ENCODE measurements around the gene IFT43.

The IFT43 gene

DNA sequence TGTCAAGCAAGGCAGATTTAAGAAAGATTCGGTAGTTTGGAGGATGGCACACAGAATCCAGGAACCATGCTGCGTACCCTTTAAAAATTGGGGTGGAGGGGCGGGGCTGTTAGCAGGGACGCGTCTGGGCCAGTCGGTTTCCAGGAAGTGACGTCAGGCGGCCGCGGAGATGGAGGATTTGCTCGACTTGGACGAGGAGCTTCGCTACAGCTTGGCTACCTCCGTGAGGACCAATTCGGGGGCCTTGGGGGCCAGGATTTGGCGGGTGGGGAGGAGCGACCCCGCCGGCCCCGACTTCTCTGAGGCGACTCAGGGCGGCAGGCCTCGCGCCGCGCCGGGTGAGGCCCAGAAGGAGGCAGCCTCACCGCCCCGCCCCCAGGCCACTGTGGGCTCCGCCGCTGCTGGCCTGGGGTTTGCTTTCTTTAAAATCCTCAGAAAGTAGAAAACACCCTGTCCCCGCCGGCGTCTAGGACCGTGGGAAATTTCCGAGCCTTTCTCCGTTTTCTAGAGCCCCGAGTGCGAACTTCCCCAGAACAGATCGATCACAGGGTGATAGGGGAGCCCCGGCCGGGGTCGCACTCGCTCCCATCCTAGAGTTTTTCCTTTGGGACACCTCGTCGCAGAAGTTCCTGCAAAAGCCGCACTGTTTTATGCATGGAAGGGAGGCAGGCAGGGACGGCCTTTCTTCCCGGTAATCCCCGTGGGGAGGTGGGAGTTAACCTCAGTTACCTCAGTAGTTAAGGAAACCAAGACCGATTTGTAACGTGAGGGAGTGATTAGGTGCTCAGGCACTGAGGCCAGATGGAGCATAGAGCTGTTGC, at the start of gene IFT43:
Gene IFT43, plus strand, starts transcription at position 146 of the 821 bp plus-strand sequence. Its CDS starts 24 bp downstream, at position 170.
- peak; percentile 38 to 96 (median 84) for DNase-seq

DNA sequence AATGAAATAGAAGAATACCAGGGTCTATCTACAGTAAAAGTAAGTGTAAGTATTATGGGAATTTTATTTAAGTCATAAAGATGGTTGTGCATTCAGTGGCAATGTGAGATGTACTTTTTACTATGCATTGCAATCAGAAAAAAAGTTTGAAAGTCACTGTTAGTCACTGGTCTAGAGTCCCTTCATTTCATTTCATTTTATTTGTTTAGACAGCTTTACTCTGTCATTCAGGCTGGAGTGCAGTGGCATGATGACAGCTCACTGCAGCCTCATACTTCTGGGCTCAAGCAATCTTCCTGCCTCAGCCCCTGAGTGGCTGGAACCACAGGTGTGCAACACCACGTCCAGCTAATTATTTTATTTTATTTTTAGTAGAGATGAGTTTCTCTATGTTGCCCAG, 46.4 kb upstream of the IFT43 start:
- no peak for DNase-seq

DNA sequence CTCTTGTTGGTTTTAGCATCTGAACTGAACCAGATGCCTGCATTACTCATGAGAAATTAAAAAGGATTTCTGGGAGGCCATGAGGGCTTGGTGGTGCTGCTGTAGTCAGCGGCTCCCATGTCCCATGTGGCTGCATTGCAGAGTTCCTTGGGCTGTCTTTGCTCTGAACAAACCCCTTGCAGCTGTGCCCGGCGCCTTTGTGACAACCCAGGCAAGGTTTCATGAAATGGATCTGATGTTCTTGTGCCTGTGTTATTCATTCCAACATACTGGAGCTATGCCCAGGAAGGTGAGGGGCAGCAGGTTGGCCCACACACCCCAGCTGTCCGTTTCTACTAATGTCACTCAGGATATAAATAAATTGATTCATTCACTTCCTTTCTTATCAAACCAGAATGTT, 44.5 kb upstream of the IFT43 start:
- no peak for DNase-seq

DNA sequence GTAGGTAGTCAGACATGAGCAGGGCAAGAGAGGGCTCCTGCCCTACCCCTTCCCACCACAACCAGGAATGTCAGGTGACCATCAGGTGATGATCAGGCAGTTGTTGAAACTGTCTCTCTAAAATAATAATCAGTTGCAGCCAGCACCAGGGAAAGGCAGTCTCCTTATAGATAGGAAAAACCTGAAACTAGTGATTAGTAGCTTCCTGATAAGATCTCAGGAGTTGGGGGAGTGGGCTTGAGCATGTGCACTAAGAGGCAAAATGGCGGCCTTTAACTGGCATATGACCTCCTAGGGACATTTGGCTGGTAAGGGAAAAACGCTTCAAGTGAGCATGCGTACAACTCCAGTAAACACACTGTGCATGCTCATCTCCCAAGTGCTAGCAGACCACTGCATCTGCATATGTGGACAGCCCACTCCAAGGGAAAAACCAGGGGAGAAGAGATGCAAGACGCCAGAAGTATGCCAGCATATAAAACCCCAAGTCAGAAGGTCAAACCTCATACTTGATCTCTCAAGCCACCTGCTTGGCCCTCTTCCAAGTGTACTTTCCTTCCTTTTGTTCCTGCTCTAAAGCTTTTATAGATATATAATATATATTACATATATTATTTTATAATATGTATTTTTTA, 40.8 kb upstream of the IFT43 start:
- no peak for DNase-seq

DNA sequence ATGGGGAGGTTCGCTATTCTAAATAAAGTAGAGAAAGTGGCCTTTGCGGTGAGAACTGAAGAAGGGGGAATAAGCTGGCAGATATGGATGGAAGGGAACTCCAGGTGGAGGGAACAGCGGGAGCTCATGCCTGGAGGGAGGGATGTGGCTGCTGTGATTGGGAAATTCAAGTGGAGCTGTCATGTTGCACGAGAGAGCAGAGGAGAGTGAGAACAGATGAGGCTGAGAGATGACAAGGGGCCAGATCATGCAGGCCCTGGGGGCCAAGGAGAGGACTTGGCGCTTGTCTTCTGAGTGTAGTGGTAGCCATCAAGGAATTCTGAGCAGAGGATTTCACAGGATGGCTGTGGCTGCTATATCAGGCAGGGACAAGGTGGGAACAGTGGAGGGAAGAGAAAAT, 38.8 kb upstream of the IFT43 start:
- DNase-seq: no peak

DNA sequence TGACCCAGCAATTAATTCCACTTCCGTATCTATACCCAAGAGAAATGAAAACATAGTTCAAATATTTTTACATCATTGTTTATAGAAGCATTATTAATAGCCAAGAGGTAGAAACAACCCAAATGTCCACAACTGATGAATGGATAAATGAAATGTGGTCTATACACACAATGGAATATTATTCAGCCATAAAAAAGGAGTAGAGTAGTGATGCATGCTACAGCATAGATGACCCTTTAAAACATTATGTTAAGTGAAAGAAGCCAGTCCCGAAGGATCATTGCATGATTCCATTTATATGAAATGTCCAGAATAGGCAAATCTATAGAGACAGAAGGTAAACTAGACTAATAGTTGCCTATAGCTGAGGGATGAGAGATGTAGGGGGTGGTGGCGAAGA, 33.1 kb upstream of the IFT43 start:
- DNase-seq: no peak

DNA sequence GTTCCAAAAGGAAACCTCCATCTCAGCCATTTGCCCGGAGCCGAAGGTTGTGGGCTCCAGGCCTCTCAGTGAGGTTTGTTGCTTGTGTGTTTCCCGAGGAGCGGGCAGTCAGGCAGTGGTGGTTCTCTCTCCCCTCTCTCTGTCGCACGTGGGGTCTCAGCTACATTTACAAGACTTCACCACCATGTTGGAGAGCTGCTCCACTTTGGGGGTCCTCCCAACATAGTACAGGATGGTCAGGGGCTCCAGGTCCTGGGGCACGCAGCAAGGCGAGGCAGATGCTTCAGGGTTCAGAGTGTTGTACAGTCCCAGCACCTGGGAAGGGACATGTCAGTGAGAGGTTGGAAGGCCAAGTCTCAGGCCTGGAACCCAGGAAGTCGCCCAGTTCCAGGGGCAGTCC, 26.5 kb upstream of the IFT43 start:
- DNase-seq: no peak

DNA sequence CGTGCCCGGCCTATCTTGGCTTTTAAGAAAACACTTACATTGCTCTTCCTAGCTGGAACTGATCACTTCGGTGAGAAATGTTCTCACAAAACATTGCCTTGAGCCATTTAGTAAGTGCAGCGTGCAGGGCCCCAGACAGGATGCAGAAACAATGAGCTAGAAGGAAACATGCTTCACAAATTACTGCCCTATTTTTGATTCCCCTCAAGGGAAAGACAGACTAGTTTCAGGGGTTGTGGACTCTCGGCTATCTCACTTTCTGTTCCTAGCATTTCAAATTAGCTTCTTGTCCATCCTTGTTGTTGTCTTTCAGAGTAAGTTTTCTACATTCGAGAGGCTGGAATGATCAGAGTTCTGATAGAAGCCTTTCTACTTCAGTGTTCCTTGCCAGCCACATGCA, 25.3 kb upstream of the IFT43 start:
- no peak for DNase-seq

DNA sequence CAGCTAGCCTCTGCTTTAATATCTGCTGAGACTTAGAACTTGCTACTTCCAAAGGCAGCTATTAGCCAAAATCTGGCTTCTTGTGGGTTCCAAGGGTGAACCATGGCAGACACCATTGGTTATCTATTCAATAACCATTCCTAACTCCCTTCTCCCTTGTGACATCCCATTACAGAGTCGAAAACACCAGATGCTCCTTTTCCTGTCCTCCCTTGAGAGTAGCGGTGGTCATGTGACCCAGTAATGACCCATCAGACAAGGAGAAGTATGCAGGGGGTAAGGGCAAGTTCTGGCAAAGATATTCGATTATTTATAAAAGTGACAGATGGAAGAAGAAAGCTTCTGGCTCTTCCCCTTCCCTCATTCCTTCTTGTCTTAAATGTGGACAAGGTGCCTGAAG, 23.9 kb upstream of the IFT43 start:
- DNase-seq: no peak

DNA sequence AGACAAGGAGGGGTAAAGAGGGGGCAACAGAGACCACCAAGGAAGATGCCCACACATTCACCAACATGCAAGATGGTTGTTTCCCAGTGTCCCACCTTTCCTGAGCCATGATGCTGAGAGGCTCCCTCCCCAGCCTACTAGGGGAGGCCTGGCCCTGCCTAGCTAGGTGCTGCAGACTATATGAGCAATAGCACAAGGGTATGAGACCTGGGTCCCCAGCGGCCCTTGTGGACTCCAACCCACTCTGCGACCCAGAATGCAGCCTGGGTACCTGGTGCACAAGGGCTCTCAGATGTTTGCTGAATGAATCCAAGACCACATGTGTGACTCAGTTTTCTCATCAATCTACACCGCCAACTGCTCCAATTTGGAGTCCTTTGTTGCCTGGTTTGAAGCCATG, 17.7 kb upstream of the IFT43 start:
- no peak for DNase-seq

DNA sequence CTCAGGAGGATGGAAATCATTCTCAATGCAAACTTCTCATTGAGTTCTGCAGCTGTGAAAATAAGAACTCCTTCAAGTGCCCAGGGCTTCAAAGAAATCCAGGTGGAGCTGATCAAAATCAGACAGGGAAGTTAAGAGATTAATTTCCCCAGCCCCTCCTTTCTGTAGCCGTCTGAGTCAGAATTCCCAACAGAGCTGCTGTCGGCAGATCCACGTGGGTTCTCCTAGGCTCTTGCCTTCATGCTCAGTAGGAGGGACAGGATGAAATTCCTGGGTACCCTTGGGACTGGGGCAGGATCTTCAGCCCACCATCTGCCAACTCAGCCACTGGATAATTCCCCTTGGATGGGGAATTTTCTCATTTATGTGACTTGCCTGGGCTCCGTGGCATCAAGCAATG, 17.1 kb upstream of the IFT43 start:
- DNase-seq: no peak

DNA sequence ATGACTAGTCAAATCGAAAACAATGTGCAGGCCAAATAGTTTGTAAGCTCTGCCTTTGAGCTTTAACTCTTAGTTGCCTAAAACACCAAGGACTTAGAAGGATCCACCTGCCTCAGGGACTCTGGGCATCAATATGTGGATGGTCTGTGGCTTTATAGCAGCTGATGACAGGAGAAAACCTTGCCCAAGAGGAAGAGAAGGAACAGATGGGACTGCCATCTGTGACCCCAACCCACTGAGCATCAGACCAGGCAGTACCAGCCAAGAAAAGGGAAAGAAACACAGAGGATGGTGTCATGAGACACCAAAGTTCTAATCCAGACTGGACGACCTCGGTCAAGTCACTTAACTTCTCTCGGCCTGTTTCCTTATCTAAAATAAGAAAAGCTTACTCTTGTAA, 16.4 kb upstream of the IFT43 start:
- DNase-seq: no peak

DNA sequence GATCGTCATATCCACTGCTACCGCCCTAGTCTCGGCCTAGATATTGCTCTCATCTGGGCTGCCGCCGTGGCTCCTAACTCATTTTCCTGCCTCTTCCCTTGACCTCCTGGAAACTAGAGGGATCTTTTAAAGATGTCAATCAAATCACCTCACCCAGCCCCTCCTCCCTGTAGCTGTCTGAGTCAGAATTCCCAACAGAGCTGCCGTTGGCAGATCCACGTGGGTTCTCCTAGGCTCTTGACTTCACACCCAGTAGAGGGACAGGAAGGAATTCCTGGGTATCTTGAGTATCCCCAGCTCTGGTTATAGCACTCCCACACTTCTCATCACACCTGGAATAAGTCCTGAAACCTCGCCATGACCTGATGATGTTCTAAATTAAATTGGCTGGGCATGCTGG, 15.7 kb upstream of the IFT43 start:
- DNase-seq: no peak

DNA sequence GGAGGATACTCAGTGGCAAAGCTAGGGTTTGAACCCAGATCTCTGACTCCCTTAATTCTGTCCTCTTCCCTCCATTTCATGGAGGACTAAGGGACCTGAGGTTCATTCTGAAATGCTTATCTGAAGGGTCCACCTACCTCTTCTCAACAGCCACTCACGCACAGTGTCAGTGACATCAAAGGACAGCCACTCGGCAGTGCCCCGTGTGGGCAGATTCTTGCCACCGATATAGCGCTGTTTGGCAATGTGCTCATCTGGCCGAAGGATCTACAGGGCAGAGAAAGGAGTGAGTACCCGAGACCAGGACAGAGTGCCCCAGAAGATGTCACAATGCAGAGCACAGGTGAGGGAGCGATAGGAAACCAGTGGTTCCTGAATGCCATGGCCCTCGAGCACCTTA, 14.6 kb upstream of the IFT43 start:
- no peak for DNase-seq

DNA sequence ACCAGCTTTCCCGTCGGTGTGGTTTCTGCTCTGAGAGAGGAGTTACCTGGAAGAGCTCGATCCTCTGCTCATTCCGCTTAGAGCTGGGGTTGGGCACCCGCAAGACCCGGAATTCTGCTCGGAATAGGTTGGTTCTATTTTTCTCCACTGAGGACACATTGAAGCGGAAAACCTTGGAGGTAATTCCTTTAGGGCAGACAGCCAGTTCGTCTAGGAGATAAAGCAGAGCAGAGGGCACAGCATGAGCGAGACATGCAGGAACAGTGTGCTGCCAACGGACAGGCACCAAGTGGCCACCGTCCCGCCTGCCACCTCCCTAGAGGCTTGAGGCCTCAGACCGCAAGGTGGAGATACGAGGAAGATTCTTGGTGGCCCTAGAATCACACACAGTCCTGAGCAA, 14.1 kb upstream of the IFT43 start:
- DNase-seq: no peak

DNA sequence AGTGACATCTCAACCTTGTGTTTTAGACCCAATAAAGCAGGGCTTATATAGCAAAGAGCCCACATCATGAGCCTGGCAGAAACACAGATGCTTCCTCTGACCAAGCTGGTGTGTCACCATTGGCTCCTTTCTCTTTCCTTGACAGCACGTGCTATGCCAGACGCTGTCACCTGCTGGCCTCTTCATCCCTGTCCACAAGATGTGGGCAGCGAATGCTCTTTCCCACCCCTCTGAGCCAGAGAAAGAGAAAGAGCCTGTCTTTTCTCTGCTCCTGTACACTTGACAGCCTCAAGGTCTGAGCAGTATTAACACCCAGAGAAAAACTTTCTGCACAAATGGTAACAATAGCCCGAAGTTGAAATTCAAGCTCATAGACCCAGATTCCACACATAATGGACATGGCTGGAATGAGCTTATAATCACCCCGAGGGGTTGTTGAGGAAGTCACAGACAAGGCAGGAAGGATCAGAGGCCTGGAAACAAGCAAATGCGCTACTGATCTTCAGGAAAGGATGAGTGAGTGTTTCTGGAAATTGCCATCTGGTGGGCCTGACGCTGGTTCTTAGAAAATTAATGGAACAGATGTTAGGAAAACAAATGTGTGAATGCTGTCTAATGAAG, 12.7 kb upstream of the IFT43 start:
- DNase-seq: no peak

DNA sequence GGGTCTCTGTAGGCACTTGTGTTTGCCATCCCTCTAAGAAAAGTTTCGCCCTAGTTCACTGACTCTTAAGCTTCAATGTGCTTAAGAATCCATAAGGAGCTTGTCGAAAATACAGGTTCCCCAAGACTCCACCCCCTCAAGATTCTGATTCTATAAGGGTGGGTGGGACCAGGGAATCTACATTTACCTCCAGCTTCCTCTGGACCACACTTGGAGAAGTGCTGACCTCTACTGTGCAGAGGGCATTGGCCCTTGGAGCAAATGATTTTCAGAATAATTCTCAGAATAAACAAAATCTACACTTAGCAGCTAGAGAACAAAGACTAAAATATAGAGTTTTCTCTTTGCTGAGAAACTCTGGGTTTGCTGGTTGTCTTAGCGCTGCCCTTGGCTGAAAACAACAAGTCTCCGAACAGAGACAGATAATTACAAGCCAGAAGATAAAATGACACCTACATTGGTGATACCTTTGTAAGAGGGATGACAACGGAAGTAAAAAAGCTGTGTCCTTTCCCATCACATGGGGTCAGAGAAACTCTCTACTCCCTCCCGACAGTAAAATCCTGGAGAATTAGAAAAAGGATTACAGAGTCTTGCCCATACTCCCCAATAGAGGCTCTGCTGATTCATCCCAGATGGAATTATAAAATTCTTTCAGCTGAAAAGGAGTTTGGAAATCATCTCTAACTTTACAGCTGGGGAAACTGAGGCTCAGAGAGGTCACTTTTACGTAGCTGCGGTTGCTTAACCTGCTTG, 8.6 kb upstream of the IFT43 start:
- no peak for DNase-seq

DNA sequence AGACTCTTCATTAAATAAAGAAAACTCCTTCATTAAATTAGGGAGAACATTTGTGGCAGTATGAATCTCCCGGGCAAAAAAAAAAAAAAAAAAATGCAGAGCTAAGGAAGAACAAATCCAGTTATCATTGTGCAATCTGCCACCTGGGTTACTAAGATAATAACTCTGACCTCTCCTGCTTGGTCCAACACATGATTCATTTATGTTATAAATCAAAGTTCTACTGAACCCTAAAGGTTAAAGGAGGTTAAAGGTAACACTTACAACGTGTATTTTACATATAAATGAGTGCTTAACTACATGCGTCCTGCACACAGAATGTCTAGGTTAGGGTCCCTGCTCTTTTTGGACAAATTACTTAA, 8.0 kb upstream of the IFT43 start:
- DNase-seq: no peak

DNA sequence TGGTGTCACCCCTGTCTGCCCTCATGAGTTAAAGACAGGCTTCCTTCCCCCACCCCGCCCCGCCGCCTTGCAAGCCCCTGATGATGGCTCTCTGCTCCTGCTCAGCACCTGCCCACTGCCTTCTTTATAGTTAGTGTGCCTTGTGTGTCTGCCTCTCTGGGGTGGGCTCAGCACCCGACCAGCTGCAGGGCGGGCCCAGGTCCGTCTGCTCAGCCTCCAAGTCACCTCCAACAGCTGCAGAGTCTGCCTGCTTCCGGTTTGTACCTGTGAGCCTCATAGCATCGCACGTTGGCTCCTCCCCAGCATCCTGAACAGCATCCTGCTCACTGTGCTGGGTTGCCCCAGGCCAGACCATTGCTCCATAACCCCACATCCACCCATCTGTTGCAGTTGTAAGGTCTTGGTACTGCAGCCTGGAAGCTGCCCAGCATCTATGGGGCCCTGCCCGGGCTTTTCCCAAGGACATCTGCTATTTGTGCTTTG, 7.3 kb upstream of the IFT43 start:
- DNase-seq: peak in 1 of 51 donors; percentile 30

DNA sequence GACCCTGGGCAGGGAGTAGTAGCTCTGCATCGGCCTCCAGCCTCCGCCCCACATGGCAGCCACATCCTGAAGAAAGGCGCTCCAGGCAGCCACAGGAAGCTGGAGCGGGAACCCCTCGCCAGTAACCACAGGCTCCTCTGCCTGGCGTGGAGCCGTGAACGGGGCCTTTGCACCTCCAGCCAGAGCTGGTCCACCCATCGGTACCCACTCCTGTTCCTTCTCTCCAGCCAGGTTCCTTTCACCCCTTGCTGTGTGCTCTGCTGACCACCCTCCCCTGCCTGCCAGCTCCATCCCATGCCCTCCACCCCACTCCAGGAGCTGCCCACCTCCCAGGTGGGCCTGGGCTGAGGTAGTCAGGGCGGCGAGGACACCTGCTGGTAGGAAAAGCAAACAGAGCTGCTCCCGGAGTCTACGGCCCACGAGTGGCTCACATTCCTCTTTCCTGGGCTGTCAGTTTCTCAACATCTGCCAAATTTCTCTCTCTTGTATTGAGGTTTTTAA, 6.4 kb upstream of the IFT43 start:
- peak in 23 of 51 donors; percentile 6 to 39 (median 24) for DNase-seq

DNA sequence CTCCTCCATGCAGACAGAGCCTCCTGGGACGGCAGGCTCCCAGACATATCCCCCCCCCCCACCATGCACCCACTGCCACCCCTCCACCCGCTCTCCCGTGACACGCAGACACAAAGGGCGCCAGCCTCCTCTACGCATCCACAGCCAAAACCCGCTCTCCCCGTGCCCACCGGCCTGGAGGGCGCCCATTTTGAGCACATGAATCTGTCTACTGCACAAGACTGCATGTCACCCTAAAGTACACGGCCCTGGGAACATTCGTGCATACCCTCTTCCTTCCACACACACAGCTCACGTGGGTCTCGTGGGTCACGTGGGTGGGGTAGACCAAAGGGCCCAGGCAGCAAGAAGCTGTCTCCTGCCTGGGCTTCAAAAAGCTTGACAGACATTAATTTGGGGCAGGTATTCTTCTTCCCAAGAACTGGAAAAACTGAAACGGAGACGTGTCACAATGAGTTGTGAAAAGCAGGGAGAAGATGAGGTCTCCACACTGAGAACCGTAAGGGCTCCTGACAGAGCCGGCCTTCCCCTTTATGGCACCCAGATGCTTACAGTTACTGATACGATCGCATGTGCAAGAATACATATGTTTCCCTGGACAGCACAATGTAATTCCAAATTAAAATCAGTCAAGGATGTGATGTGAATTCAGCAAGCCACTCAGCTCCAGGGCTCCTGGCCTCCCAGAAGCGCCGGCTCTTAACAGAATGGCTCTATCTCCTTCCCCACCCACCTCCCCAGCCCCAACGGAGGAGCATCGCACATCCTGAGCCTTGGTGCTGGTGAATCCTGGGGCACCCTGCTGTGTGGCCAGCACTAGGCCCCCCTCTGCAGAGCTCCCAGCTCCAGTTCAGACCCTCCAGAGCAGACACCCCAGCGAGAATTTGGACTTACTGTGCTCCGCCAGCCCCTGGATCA, 5.7 kb upstream of the IFT43 start:
- DNase-seq: peak in 19 of 51 donors; percentile 7 to 69 (median 25)
